Nephron progenitor cell (in vitro differentiated cells): ENCODE measurements around the gene COX14.

Source experiments
- DNase-seq: peaks from one replicate; pipeline ENCODE4 v3.0.0; 2021
- H3K27ac Mint-ChIP-seq: 2 replicates; pipeline ENCODE4 v1.8.0; 2021; ENCODE audit warnings: mild to moderate bottlenecking, moderate library complexity, mixed read lengths
- H3K27me3 Mint-ChIP-seq: 2 replicates; pipeline ENCODE4 v1.8.0; 2021; ENCODE audit warnings: mild to moderate bottlenecking, low read depth, mixed read lengths; ENCODE audit not compliant: poor library complexity
- H3K36me3 Mint-ChIP-seq: 2 replicates; pipeline ENCODE4 v1.8.0; 2021; ENCODE audit warnings: low read depth, mixed read lengths
- H3K4me1 Mint-ChIP-seq: 2 replicates; pipeline ENCODE4 v1.8.0; 2021; ENCODE audit warnings: mixed read lengths
- H3K4me3 Mint-ChIP-seq: 2 replicates; pipeline ENCODE4 v1.8.0; 2021; ENCODE audit warnings: mild to moderate bottlenecking, moderate library complexity, mixed read lengths
- H3K9me3 Mint-ChIP-seq: 2 replicates; pipeline ENCODE4 v1.8.0; 2021; ENCODE audit warnings: mild to moderate bottlenecking, moderate library complexity, mixed read lengths
- TF ChIP-seq, protein P1 (sequence below): fragments of 200-600 bp; sonication (generic); IDR thresholded peaks from 2 replicates; pipeline ENCODE4 v1.5.0; 2021; ENCODE audit warnings: antibody characterized with exemption

Gene COX14

DNA sequence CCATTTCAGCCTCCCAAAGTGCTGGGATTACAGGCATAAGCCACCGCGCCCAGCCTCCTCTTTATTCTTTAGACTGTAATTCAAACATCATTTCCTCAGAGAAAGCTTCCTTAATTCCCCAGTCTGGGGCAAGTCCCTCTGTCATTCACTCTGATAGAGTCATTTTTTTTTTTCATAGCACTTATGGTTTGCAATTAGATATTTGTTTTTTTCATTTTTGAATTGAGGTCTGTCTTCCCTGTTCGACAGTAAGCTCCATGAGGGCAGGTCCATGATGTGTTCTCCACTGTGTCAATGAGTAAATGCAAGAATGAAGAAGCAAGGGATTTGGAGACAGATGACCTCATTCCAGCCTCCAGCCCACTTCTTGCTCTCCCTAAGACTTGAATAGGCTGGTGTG is 42.5 kb upstream of the COX14 start:
- H3K36me3 Mint-ChIP-seq: no peaks in the 10 kb centered on the region
- H3K9me3 Mint-ChIP-seq: no peaks in the 10 kb centered on the region
- TF ChIP-seq, protein P1, sequence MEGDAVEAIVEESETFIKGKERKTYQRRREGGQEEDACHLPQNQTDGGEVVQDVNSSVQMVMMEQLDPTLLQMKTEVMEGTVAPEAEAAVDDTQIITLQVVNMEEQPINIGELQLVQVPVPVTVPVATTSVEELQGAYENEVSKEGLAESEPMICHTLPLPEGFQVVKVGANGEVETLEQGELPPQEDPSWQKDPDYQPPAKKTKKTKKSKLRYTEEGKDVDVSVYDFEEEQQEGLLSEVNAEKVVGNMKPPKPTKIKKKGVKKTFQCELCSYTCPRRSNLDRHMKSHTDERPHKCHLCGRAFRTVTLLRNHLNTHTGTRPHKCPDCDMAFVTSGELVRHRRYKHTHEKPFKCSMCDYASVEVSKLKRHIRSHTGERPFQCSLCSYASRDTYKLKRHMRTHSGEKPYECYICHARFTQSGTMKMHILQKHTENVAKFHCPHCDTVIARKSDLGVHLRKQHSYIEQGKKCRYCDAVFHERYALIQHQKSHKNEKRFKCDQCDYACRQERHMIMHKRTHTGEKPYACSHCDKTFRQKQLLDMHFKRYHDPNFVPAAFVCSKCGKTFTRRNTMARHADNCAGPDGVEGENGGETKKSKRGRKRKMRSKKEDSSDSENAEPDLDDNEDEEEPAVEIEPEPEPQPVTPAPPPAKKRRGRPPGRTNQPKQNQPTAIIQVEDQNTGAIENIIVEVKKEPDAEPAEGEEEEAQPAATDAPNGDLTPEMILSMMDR: no peak
- DNase-seq: no peak
- H3K27ac Mint-ChIP-seq: no peak overlapping the region
- peaks cover 5% of the 10 kb centered on the region for H3K27me3 Mint-ChIP-seq
- H3K4me3 Mint-ChIP-seq: no peak overlapping the region
- H3K4me1 Mint-ChIP-seq: peaks cover 49% of the 10 kb centered on the region

GRCh38 chr12:50070314-50071060 is 41.5 kb upstream of the COX14 start:
- H3K27me3 Mint-ChIP-seq: peaks cover under 1% of the 10 kb centered on the region
- H3K27ac Mint-ChIP-seq: peak overlapping the region; percentile 75
- H3K9me3 Mint-ChIP-seq: no peaks in the 10 kb centered on the region
- H3K36me3 Mint-ChIP-seq: no peaks in the 10 kb centered on the region
- TF ChIP-seq, protein P1: peak; percentile 93
- H3K4me3 Mint-ChIP-seq: peak overlapping the region; percentile 61
- peaks cover 58% of the 10 kb centered on the region for H3K4me1 Mint-ChIP-seq
- DNase-seq: peak; percentile 87

- TF ChIP-seq, protein P1: no peak
- peak overlapping the region; percentile 94 for H3K27ac Mint-ChIP-seq
- DNase-seq: peak; percentile 35
- peaks cover 71% of the 10 kb centered on the region for H3K4me1 Mint-ChIP-seq
- H3K27me3 Mint-ChIP-seq: no peaks in the 10 kb centered on the region
- H3K9me3 Mint-ChIP-seq: no peaks in the 10 kb centered on the region
- no peaks in the 10 kb centered on the region for H3K36me3 Mint-ChIP-seq
- H3K4me3 Mint-ChIP-seq: peak overlapping the region; percentile 73
Measured at GRCh38 chr12:50072198-50072907, 39.7 kb upstream of the COX14 start.

- Mint-ChIP-seq H3K4me3 (peak overlapping the region; percentile 73), H3K9me3 (no peaks in the 10 kb centered on the region), H3K27ac (peak overlapping the region; percentile 94), H3K4me1 (peaks cover 76% of the 10 kb centered on the region), H3K36me3 (no peaks in the 10 kb centered on the region), H3K27me3 (no peaks in the 10 kb centered on the region)
- TF ChIP-seq, protein P1: no peak
- no peak for DNase-seq
Measured at GRCh38 chr12:50073206-50073605, 38.8 kb upstream of the COX14 start.

DNA sequence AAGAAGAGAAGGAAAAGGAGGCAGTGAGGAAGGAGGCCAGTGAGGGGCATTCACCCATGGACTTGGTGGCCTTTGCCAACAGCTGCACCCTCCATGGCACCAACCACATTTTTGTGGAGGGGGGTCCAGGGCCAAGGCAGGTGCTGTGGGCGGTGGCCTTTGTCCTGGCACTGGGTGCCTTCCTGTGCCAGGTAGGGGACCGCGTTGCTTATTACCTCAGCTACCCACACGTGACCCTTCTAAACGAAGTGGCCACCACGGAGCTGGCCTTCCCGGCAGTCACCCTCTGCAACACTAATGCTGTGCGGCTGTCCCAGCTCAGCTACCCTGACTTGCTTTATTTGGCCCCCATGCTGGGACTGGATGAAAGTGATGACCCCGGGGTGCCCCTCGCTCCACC is 38.3 kb upstream of the COX14 start:
- no peaks in the 10 kb centered on the region for H3K36me3 Mint-ChIP-seq
- no peak for DNase-seq
- peaks cover 3% of the 10 kb centered on the region for H3K27me3 Mint-ChIP-seq
- H3K4me3 Mint-ChIP-seq: peak overlapping the region; percentile 59
- peak overlapping the region; percentile 63 for H3K27ac Mint-ChIP-seq
- TF ChIP-seq, protein P1: no peak
- peaks cover 81% of the 10 kb centered on the region for H3K4me1 Mint-ChIP-seq
- no peaks in the 10 kb centered on the region for H3K9me3 Mint-ChIP-seq
